ENCODE measurements around the gene C1orf116. TPM values are rescaled to one million over a fixed set of nuclear protein-coding genes. Genes with fewer than 3 reads are reported as not detected.

Gene C1orf116
- total RNA-seq, 1 donor from 2014 or later: 21.6 TPM

DNA sequence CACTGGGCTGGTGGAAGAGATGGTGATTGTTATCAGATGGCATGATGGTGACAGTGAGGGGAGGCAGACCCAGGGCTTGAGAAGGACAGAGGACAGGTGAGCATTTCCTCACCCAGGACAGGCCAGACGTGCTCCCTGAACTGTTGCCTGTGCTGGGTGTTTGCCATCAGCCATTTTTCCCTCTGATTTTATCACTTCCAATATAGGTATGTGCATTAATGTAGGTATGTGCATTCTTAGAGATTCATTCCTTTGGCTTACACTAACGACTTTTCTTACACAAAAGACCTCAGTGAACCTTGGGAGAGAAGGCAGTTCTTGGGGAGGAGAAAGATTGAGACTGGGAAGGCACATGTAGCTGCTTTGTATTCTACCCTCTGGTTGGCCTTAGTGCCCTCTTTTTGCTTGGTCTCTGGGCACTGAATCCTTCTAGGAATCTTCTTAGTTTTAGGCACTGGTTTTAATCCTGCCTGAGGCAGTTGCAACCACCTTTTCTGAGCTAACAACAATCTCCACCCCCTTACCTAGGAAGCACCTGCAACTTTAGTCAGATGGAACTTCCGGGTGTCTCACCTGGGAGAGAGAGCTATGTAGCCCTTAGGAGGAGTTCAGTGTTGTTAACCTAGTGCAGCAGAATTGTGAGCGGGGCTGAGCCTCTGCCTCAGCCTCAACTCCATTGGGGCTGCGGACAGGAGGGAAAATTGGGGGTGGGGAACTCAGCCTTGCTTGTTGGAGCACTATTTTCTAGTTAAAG is 30.9 kb downstream of the C1orf116 start:
- TF ChIP-seq, protein P1, sequence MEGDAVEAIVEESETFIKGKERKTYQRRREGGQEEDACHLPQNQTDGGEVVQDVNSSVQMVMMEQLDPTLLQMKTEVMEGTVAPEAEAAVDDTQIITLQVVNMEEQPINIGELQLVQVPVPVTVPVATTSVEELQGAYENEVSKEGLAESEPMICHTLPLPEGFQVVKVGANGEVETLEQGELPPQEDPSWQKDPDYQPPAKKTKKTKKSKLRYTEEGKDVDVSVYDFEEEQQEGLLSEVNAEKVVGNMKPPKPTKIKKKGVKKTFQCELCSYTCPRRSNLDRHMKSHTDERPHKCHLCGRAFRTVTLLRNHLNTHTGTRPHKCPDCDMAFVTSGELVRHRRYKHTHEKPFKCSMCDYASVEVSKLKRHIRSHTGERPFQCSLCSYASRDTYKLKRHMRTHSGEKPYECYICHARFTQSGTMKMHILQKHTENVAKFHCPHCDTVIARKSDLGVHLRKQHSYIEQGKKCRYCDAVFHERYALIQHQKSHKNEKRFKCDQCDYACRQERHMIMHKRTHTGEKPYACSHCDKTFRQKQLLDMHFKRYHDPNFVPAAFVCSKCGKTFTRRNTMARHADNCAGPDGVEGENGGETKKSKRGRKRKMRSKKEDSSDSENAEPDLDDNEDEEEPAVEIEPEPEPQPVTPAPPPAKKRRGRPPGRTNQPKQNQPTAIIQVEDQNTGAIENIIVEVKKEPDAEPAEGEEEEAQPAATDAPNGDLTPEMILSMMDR (conservative IDR thresholded peaks at IDR 0.05; ENCODE audit: low read depth, low read length): no peak
- DNase-seq (ENCODE audit: low read depth): no peak
- H3K4me3 ChIP-seq (ENCODE audit: low read depth, low read length): no peak overlapping the region

DNA sequence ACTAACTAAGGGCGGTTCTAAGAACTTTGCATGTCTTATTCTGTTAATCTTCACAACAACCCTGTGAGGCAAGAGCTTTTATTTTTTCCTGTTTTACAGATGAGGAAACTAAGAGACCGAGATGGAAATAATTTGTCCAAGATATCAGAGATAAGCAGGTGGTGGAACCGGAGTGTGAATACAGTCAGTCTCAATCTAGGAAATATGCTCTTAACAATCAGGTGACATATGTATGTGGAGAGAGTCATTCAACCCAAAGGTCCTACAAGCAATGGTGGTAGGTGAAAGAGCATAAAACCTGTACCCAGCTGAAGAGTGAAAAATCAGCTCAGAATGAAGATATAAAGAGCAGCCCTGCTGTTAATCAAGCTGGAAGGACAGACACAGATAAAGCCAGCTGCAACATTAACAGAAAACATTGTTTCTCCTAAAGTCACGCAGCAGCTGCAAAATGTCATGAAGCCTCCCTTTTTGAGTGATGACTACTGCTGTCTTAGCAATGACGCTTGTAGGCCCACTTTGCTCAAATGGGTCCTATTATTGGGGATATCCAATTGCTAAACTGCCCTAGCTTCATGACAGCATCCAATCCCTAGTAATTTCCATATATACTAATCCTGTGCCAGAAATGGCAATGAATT is 31.8 kb downstream of the C1orf116 start:
- no peak for DNase-seq (ENCODE audit: low read depth)
- TF ChIP-seq, protein P1 (conservative IDR thresholded peaks at IDR 0.05; ENCODE audit: low read depth, low read length): no peak

DNA sequence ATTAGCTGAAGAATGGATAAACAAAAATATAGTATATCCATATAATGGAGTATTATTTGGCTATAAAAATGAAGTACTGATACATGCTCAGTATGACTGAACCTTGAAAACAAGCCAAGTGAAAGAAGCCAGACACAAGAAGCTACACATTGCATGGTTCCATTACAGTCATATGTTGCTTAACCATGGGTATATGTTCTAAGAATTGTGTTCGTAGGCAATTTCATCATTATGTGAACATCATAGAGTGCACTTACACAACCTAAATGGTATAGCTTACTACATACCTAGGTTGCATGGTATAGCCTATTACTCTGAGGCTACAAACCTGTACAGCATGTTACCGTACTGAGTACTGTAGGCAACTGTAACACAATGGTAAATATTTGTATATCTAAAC is 33.7 kb downstream of the C1orf116 start:
- TF ChIP-seq, protein P1 (conservative IDR thresholded peaks at IDR 0.05; ENCODE audit: low read depth, low read length): no peak
- no peak overlapping the region for H3K4me3 ChIP-seq (ENCODE audit: low read depth, low read length)
- DNase-seq (ENCODE audit: low read depth): no peak

More for the DNA sequence above, 31.8 kb downstream of the C1orf116 start:
- H3K4me3 ChIP-seq (ENCODE audit: low read depth, low read length): no peak overlapping the region

DNA sequence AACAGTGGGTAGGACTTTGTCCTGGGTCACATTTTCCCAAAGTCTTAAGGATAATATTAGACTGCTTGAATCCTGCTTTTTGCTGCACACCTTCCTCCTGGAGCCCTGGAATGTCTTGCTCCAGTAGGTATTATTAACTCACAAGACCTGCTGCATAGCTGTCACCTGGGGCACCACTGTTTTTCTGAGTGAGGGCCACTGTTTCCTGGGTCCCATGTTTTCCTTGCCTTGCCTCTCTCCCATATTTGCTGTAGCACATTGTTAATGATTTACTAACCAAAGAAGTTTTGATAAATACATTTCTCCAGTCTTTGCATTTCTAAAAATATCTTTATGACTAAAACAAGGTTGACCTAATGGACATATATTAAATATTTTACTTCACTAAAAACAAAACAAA is 39.8 kb downstream of the C1orf116 start:
- no peak overlapping the region for H3K4me3 ChIP-seq (ENCODE audit: low read depth, low read length)
- TF ChIP-seq, protein P1 (conservative IDR thresholded peaks at IDR 0.05; ENCODE audit: low read depth, low read length): no peak
- no peak for DNase-seq (ENCODE audit: low read depth)

DNA sequence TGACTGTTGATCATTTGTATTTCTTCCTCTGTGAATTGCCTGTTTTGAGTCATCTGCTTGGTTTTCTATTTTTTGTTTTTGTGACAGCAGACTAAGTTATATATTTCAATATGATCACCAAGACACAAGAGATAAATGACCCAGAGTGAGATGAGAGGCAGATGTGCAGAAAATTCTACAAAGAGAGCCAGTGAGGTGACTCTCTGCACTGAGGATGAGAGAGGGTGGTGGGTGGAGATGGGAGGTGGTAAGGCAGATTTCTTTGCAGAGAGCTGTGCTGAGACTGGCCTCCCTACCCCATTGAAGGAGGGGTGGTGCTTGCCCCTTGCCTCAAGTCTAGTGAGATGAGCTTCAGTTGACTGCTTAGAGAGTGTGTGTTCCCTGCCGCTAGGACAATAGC is 44.7 kb downstream of the C1orf116 start:
- TF ChIP-seq, protein P1 (conservative IDR thresholded peaks at IDR 0.05; ENCODE audit: low read depth, low read length): no peak
- H3K4me3 ChIP-seq (ENCODE audit: low read depth, low read length): no peak overlapping the region
- DNase-seq (ENCODE audit: low read depth): no peak

DNA sequence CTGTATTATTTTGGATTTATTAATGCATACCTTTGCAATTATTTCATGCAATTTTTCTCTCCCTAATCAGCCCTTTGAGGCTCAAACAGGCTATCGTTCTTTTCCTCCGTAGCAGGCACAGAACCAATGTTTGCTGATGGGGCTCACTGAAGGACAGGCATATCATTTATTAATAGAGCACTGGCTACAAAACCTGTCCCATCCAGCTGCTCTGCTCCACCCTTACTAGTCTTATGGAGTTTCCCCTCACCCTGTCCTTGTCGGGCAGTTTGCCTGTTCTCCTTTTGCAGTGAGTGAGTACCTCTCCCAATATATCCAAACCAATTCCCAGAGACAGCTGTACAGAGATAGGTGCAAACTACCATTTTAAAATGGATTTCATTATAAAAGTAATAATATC is 45.7 kb downstream of the C1orf116 start:
- H3K4me3 ChIP-seq (ENCODE audit: low read depth, low read length): no peak overlapping the region
- no peak for DNase-seq (ENCODE audit: low read depth)
- TF ChIP-seq, protein P1 (conservative IDR thresholded peaks at IDR 0.05; ENCODE audit: low read depth, low read length): no peak

Measured in epithelial cell of proximal tubule (primary cell).